Brain microvascular endothelial cell (primary cell): Measurements from ENCODE around the gene VSX2.

ENCODE experiments used
- DNase-seq: peaks from one replicate; pipeline ENCODE4 v3.0.0-alpha.2; 2020
- H3K27ac ChIP-seq: fragments of 250-450 bp; sonication (Bioruptor Pico); 2 replicates; pipeline ENCODE4 v1.5.1; 2020; ENCODE audit warnings: mild to moderate bottlenecking, moderate library complexity
- H3K27me3 ChIP-seq: fragments of 250-450 bp; sonication (Bioruptor Pico); replicated peaks from 2 replicates; pipeline ENCODE4 v1.5.1; 2020; ENCODE audit warnings: mild to moderate bottlenecking
- H3K36me3 ChIP-seq: fragments of 250-450 bp; sonication (Bioruptor Pico); replicated peaks from 2 replicates; pipeline ENCODE4 v1.5.1; 2020; ENCODE audit warnings: mild to moderate bottlenecking
- H3K4me3 ChIP-seq: 2 replicates; pipeline ENCODE4 v1.5.1; 2011; ENCODE audit warnings: low read depth, mild to moderate bottlenecking, control low read depth, low read length, moderate library complexity
- in situ Hi-C: cut with HindIII; loops from 2 replicates; pipeline ENCODE4 v1.10.0; 2017; ENCODE audit warnings: low sequenced_read_pairs, low pct_ligation_motif_present
- TF ChIP-seq, protein P1 (sequence below): IDR thresholded peaks from 2 replicates; pipeline ENCODE4 v1.5.1; 2011; ENCODE audit warnings: low read depth, mild to moderate bottlenecking, moderate library complexity, low read length, control low read depth, inconsistent platforms; ENCODE audit errors: missing control alignments

The VSX2 gene

DNA sequence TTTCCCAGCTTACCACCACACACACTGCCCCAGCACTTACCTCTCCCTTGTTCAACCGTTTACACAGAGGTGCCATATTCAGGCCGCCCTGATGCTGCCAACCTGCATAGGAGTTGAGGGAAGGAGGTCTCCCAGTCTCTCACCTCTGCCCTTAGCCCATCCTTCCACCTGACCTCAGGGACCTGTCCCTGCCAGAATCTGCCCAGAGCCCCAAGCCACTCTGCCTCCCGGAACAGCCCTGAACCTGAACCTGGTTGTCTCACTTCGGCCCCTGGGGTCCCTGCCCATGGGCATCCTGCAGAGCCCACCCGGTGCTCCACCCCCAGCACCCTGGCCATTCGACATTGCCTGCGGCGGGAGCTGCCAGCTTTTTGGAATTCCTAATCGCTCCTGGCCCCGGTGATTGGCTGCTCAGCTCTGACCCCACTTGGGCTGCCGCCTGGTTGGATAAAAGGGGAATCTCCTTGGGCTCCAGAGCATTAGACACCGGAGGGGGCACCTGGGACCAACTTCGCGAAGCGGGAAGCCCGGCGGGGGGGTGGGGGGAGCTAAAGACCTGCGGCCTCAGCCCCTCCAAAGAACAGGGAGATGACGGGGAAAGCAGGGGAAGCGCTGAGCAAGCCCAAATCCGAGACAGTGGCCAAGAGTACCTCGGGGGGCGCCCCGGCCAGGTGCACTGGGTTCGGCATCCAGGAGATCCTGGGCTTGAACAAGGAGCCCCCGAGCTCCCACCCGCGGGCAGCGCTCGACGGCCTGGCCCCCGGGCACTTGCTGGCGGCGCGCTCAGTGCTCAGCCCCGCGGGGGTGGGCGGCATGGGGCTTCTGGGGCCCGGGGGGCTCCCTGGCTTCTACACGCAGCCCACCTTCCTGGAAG is at the start of gene VSX2:
Gene VSX2 (plus strand): TSS at position 476 of the 874 bp plus-strand sequence. CDS start 113 bp downstream, at position 589.
- TF ChIP-seq, protein P1, sequence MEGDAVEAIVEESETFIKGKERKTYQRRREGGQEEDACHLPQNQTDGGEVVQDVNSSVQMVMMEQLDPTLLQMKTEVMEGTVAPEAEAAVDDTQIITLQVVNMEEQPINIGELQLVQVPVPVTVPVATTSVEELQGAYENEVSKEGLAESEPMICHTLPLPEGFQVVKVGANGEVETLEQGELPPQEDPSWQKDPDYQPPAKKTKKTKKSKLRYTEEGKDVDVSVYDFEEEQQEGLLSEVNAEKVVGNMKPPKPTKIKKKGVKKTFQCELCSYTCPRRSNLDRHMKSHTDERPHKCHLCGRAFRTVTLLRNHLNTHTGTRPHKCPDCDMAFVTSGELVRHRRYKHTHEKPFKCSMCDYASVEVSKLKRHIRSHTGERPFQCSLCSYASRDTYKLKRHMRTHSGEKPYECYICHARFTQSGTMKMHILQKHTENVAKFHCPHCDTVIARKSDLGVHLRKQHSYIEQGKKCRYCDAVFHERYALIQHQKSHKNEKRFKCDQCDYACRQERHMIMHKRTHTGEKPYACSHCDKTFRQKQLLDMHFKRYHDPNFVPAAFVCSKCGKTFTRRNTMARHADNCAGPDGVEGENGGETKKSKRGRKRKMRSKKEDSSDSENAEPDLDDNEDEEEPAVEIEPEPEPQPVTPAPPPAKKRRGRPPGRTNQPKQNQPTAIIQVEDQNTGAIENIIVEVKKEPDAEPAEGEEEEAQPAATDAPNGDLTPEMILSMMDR = no peak
- in situ Hi-C loops = no loop called here
- no peak for DNase-seq
- no peak within 1 kb of the TSS for H3K4me3 ChIP-seq
- H3K27ac ChIP-seq = no peak within 1 kb of the TSS
- H3K36me3 ChIP-seq = no peaks in the 10 kb centered on the region
- peaks cover 69% of the 10 kb centered on the region for H3K27me3 ChIP-seq

DNA sequence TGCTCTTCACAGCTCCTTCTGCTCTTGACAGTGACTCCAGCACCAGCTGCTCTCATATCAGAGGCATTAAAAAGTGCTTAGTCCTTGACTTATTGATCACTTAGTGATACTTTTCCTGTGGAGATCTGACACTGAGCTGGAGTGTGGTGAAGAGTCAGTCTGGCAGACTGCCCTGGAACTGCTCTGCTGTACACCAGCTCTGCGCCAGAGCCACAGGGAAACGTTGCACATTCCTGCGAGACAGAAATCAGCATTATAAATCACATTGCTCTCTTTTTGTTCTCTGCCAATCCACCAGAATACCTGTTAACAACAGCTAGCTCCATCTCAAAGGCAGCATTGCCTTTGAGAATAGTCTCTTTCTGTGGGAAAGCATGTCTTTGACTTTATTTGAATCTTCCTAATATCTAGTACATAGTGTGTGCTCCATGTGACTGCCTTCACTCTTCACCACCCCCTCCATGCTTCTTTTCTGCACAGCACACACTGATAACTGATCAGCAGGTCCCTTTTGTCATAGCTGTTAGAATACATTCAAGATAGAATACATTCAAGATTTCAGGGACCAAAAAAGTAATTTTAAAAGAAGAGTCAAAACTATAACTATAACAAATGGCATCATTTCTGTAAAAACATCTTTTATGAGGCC is 48.2 kb upstream of the VSX2 start:
- in situ Hi-C loops = no loop called here
- DNase-seq = no peak
- no peak overlapping the region for H3K4me3 ChIP-seq

DNA sequence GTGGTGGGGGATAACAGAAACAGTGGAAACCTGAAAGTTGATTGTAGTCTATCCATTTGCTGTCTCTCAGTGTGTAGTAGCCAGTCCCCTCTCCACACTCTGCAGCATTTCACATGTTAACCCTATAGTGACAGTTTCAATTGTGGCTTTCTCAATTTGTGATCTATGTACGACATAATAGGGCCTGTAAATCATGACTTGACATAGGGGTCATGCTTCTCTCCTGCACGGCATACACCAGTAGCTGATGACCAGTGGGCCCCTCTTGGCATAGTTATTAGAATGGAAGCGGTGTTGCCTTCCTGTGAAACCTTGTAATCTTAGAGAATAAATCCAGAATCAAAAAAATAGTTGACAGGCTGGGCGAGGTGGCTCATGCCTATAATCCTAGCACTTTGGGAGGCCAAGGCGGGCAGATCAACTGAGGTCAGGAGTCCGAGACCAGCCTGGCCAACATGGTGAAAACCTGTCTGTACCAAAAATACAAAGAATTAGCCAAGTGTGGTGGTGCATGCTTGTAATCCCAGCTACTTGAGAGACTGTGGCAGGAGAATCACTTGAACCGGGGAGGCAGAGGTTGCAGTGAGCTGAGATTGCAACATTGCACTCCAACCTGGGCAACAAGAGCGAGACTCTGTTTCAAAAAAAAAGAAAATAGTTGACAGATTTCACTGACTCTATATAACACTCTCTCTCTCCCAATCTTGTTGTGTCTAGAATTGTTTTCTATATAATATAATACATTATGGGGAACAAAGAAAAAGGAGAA is 44.6 kb upstream of the VSX2 start:
- Histone ChIP-seq H3K36me3 (no peaks in the 10 kb centered on the region), H3K27me3 (no peaks in the 10 kb centered on the region), H3K4me3 (no peak overlapping the region), H3K27ac (no peak overlapping the region)
- TF ChIP-seq, protein P1 = no peak
- DNase-seq = no peak
- in situ Hi-C loops = no loop called here

More for the DNA sequence above, 48.2 kb upstream of the VSX2 start:
- H3K27ac ChIP-seq = no peak overlapping the region
- no peaks in the 10 kb centered on the region for H3K27me3 ChIP-seq
- TF ChIP-seq, protein P1 = no peak
- H3K36me3 ChIP-seq = no peaks in the 10 kb centered on the region

GRCh38 chr14:74195623-74196022 is 43.6 kb upstream of the VSX2 start:
- no peak for DNase-seq
- H3K27me3 ChIP-seq = no peaks in the 10 kb centered on the region
- H3K27ac ChIP-seq = no peak overlapping the region
- in situ Hi-C loops = no loop called here
- H3K4me3 ChIP-seq = no peak overlapping the region
- H3K36me3 ChIP-seq = no peaks in the 10 kb centered on the region
- TF ChIP-seq, protein P1 = no peak

DNA sequence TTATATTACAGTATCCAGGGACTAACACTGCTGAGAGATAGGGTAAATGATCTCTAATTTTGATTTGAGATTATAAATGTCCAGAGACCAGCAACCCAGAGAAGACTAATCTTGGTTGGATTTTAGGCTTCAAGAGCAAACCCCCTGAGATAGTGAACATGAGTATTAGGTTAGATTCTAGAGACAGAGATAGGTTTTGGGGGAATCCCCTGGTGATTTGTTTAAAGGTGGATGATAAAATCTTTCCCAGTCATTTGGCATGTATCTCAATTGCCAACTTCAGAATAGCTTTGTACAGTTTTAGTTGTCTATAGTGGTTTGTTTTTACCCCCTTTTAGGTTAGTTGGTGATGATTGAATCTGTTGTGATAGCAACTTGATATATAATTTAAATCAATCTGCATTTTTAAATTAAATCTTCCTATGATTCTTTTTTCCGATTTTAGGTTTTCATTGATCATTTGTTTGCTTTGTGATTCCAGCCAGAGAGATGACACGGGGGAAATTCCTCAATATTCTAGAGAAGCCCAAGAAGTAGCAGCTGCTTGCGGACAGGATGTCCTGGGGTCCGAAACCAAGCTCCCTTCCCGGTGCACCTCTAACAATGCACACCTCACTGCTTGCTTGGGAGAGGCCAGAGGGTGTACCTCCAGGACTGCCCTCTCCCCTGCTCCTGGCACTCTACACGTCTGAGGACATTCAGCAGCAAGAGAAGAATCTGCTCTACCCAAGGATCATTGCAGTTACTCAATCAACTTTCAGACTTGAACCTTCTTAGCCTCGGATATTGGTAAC is 40.6 kb upstream of the VSX2 start:
- no peak overlapping the region for H3K4me3 ChIP-seq
- H3K27me3 ChIP-seq = no peaks in the 10 kb centered on the region
- no peaks in the 10 kb centered on the region for H3K36me3 ChIP-seq
- H3K27ac ChIP-seq = no peak overlapping the region
- DNase-seq = no peak
- in situ Hi-C loops = no loop called here
- TF ChIP-seq, protein P1 = no peak
